ENCODE results near the gene NPIPB9. TPM values are rescaled to one million over a fixed set of nuclear protein-coding genes. Genes with fewer than 3 reads are reported as not detected.
"Not testable (repeated sequence)": the region's sequence is repeated elsewhere in the genome, so short reads cannot be mapped to it uniquely, and the experiment has no call there.

NPIPB9 gene
- polyA plus RNA-seq (2013, experiment 1 of 4), result 2.7 TPM
- 2.1 TPM for polyA plus RNA-seq (2013, experiment 2 of 4)
- 0.91 TPM for polyA plus RNA-seq (2013, experiment 3 of 4)
- 1.2 TPM for polyA plus RNA-seq (2013, experiment 4 of 4)

DNA sequence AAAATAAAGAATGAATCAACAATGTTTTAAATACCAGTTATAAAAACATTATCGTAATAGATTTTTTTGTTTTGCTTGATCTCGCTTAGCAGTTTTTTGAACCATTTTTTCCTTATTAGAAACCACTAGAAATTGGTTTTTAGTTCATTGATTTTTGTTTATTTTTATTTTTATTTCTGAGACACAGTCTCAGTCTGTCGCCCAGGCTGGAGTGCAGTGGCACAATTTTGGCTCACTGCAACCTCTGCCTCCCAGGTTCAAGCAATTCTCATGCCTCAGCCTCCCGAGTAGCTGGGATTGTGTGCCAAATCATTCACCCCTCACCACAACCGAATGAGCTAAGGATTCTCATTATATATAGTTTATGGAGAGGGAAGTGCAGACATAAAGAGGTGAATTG, at the start of gene NPIPB9:
Gene NPIPB9 (plus strand): TSS at position 301 of the 400 bp plus-strand sequence.
- not testable (repeated sequence) for H3K27ac ChIP-seq (ENCODE audit: insufficient read depth, low read depth, low read length, poor library complexity, severe bottlenecking); H3K9me3 ChIP-seq (ENCODE audit: control insufficient read depth, low read length); H3K4me3 ChIP-seq (ENCODE audit: insufficient read depth, low read depth, low read length); H3K27me3 ChIP-seq (ENCODE audit: control insufficient read depth, insufficient read depth, low read length, poor library complexity, severe bottlenecking); H3K36me3 ChIP-seq (ENCODE audit: control insufficient read depth, insufficient read depth, low read length); H3K4me1 ChIP-seq (ENCODE audit: control insufficient read depth, insufficient read depth, low read length)
- no CpG with 5 or more reads among the region's 5 CpGs for WGBS, 2 experiments

- H3K4me1 ChIP-seq (ENCODE audit: control insufficient read depth, insufficient read depth, low read length); H3K27ac ChIP-seq (ENCODE audit: insufficient read depth, low read depth, low read length, poor library complexity, severe bottlenecking); H3K27me3 ChIP-seq (ENCODE audit: control insufficient read depth, insufficient read depth, low read length, poor library complexity, severe bottlenecking); H3K36me3 ChIP-seq (ENCODE audit: control insufficient read depth, insufficient read depth, low read length); H3K9me3 ChIP-seq (ENCODE audit: control insufficient read depth, low read length); H3K4me3 ChIP-seq (ENCODE audit: insufficient read depth, low read depth, low read length): not testable (repeated sequence)
- no CpG with 5 or more reads among the region's 7 CpGs for WGBS, 2 experiments
Observed at GRCh38 chr16:28704246-28704645, 47.3 kb upstream of the NPIPB9 start.

GRCh38 chr16:28711220-28712083, 40.1 kb upstream of the NPIPB9 start, which contains the start of gene EIF3C:
Gene EIF3C (plus strand): TSS chr16:28711464. CDS start chr16:28711687, 223 bp downstream.
- not testable (repeated sequence) for H3K4me1 ChIP-seq (ENCODE audit: control insufficient read depth, insufficient read depth, low read length); H3K27ac ChIP-seq (ENCODE audit: insufficient read depth, low read depth, low read length, poor library complexity, severe bottlenecking); H3K36me3 ChIP-seq (ENCODE audit: control insufficient read depth, insufficient read depth, low read length); H3K4me3 ChIP-seq (ENCODE audit: insufficient read depth, low read depth, low read length); H3K27me3 ChIP-seq (ENCODE audit: control insufficient read depth, insufficient read depth, low read length, poor library complexity, severe bottlenecking); H3K9me3 ChIP-seq (ENCODE audit: control insufficient read depth, low read length)
- no CpG with 5 or more reads among the region's 66 CpGs for WGBS, 2 experiments

DNA sequence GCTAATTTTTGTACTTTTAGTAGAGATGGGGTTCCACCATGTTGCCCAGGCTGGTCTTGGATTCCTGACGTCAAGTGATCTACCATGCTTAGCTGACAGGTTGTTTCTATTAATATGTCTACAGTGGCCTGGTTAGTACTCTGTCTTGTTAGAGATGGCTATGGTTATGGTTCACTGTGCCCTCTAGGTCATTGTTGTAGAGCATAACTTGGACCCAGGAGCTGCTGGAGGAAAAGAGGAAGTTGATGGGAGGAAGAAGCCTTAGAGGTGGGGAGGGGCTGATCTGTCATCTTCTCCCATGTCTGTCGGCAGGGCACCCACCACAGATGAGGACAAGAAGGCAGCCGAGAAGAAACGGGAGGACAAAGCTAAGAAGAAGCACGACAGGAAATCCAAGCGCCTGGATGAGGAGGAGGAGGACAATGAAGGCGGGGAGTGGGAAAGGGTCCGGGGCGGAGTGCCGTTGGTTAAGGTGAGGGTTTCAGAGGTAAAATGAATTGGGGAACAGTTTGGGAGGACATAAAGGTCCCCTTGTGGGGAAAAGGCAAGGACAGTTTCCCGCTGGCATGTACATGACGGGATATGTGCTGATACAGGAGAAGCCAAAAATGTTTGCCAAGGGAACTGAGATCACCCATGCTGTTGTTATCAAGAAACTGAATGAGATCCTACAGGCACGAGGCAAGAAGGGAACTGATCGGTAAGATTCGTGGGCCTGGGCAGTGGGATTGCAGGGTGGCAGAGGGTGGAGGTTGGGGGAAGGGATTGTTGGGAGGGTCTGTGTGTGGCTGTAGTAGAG, 28.5 kb upstream of the NPIPB9 start:
- not testable (repeated sequence) for H3K9me3 ChIP-seq (ENCODE audit: control insufficient read depth, low read length); H3K27me3 ChIP-seq (ENCODE audit: control insufficient read depth, insufficient read depth, low read length, poor library complexity, severe bottlenecking); H3K27ac ChIP-seq (ENCODE audit: insufficient read depth, low read depth, low read length, poor library complexity, severe bottlenecking); H3K4me1 ChIP-seq (ENCODE audit: control insufficient read depth, insufficient read depth, low read length); H3K4me3 ChIP-seq (ENCODE audit: insufficient read depth, low read depth, low read length); H3K36me3 ChIP-seq (ENCODE audit: control insufficient read depth, insufficient read depth, low read length)
- WGBS, 2 experiments, result 94 to 95% methylated on average over 10 to 11 of the region's 15 CpGs

GRCh38 chr16:28731253-28731652, 20.3 kb upstream of the NPIPB9 start:
- not testable (repeated sequence) for H3K4me3 ChIP-seq (ENCODE audit: insufficient read depth, low read depth, low read length); H3K4me1 ChIP-seq (ENCODE audit: control insufficient read depth, insufficient read depth, low read length); H3K27me3 ChIP-seq (ENCODE audit: control insufficient read depth, insufficient read depth, low read length, poor library complexity, severe bottlenecking); H3K36me3 ChIP-seq (ENCODE audit: control insufficient read depth, insufficient read depth, low read length); H3K27ac ChIP-seq (ENCODE audit: insufficient read depth, low read depth, low read length, poor library complexity, severe bottlenecking); H3K9me3 ChIP-seq (ENCODE audit: control insufficient read depth, low read length)
- no CpG with 5 or more reads among the region's 5 CpGs for WGBS, 2 experiments

DNA sequence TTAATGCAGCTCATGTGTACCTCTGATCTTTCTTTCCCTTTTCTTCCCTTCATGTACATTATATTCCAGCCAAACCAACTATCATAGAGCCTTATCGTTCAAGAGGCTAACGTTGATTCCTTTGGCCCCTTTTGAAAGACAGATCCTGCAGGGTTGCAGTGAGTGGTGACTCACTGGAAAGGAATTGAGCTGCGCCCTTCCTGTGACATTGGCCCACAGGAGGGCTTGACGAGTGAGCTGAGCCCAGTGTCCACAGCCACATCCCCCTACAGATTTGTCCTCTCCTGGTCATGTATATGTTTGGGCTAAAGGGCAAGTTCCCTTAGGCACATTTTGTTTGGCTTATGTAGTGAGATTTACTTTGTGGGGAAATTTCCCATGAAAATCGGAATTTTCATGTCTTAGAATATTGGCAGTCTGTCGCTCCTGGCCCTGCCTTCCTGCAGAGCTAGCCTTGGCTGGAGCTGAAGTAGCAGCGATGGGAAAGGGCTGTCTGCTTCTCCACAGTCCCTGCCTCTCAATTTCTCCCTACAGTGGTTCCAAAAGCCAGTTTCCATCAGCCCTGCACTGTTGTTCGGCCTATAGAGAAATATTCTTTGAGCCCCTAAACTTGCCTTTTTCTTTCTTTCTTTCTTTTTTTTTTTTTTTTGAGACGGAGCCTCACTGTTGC, 19.0 kb upstream of the NPIPB9 start:
- WGBS, 2 experiments, result no CpG with 5 or more reads among the region's 9 CpGs
- H3K4me3 ChIP-seq (ENCODE audit: insufficient read depth, low read depth, low read length); H3K27ac ChIP-seq (ENCODE audit: insufficient read depth, low read depth, low read length, poor library complexity, severe bottlenecking); H3K4me1 ChIP-seq (ENCODE audit: control insufficient read depth, insufficient read depth, low read length); H3K36me3 ChIP-seq (ENCODE audit: control insufficient read depth, insufficient read depth, low read length); H3K27me3 ChIP-seq (ENCODE audit: control insufficient read depth, insufficient read depth, low read length, poor library complexity, severe bottlenecking); H3K9me3 ChIP-seq (ENCODE audit: control insufficient read depth, low read length): not testable (repeated sequence)

DNA sequence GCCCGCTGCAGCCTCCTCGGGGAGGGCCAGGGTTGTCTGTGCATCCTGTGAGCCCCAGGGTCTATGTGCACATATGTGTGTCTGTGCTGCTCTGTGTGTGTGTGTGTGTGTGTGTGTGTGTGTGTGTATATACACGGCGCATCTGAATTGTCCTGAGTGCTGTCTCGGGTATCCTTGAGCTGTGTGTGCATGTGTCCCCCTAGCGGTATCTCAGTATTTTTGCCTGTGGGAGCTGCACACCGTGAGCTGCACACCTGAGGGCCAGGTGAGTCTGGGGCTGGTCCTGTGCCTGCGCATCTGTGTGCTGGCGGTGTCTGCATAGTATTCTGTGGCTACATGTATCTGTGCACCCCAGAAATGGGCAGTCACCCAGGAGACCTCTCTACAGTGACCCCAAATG, 11.8 kb upstream of the NPIPB9 start:
- not testable (repeated sequence) for H3K36me3 ChIP-seq (ENCODE audit: control insufficient read depth, insufficient read depth, low read length); H3K4me3 ChIP-seq (ENCODE audit: insufficient read depth, low read depth, low read length); H3K27ac ChIP-seq (ENCODE audit: insufficient read depth, low read depth, low read length, poor library complexity, severe bottlenecking); H3K27me3 ChIP-seq (ENCODE audit: control insufficient read depth, insufficient read depth, low read length, poor library complexity, severe bottlenecking); H3K9me3 ChIP-seq (ENCODE audit: control insufficient read depth, low read length); H3K4me1 ChIP-seq (ENCODE audit: control insufficient read depth, insufficient read depth, low read length)
- no CpG with 5 or more reads among the region's 9 CpGs for WGBS, 2 experiments

DNA sequence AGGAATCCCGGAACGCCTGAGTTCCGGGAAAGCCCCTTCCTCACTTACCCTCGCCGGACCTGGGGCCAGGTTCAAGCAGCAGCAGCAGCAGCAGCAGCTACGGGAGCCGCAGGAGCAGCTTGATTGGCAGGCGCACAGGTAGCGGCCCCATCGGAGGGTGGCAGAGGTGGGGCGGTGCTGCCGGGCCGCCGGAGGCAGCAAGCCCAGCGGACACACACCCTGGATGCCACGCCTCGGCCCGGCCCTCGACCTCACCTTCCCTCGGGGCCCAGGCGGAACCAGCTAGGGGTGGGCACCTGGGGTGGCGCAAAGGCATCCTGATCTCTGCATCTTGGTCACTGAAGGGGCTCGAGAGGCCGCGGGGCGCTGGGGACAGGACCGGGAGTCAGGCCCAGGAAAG, 11.0 kb upstream of the NPIPB9 start:
- H3K4me3 ChIP-seq (ENCODE audit: insufficient read depth, low read depth, low read length), result not testable (repeated sequence)

DNA sequence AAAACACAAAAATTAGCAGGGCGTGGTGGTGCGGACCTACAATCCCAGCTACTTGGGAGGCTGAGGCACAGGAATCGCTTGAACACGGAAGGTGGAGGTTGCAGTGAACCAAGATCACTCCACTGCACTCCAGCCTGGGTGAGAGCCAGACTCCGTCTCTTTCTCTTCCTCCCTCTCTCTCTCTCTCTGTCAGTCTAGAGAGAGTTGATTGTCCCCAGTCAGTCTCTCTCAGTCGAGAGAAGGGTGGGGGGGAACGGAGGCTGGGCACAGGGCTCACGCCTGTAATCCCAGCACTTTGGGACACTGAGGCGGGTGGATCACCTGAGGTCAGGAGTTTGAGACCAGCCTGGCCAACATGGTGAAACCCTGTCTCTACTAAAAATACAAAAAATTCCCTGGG, 10.3 kb upstream of the NPIPB9 start:
- H3K27ac ChIP-seq (ENCODE audit: insufficient read depth, low read depth, low read length, poor library complexity, severe bottlenecking); H3K4me1 ChIP-seq (ENCODE audit: control insufficient read depth, insufficient read depth, low read length); H3K9me3 ChIP-seq (ENCODE audit: control insufficient read depth, low read length); H3K27me3 ChIP-seq (ENCODE audit: control insufficient read depth, insufficient read depth, low read length, poor library complexity, severe bottlenecking); H3K4me3 ChIP-seq (ENCODE audit: insufficient read depth, low read depth, low read length); H3K36me3 ChIP-seq (ENCODE audit: control insufficient read depth, insufficient read depth, low read length): not testable (repeated sequence)
- WGBS, 2 experiments, result 89% methylated on average over 3 of the region's 9 CpGs; no CpG with 5 or more reads in 1 of the 2 experiments

More for the DNA sequence above, 11.0 kb upstream of the NPIPB9 start:
- 3 to 4% methylated on average over 7 of the region's 27 CpGs for WGBS, 2 experiments
- not testable (repeated sequence) for H3K27me3 ChIP-seq (ENCODE audit: control insufficient read depth, insufficient read depth, low read length, poor library complexity, severe bottlenecking); H3K9me3 ChIP-seq (ENCODE audit: control insufficient read depth, low read length); H3K4me1 ChIP-seq (ENCODE audit: control insufficient read depth, insufficient read depth, low read length); H3K27ac ChIP-seq (ENCODE audit: insufficient read depth, low read depth, low read length, poor library complexity, severe bottlenecking); H3K36me3 ChIP-seq (ENCODE audit: control insufficient read depth, insufficient read depth, low read length)
